Stimulated activated CD8-positive, alpha-beta memory T cell treated with anti-CD3 and anti-CD28 coated beads, Interleukin-15, amount 100 ng/mL, for 48 hours (primary cell): Measurements from ENCODE around the gene GADD45GIP1.
"Not testable (repeated sequence)": the region's sequence is repeated elsewhere in the genome, so short reads cannot be mapped to it uniquely, and the experiment has no call there.

Experiments
- DNase-seq, 2 donors: peaks; one replicate each; pipeline ENCODE4 v3.0.0-alpha.2; 2020; ENCODE audit warnings: low read depth in 2 of 2

GADD45GIP1 gene

DNA sequence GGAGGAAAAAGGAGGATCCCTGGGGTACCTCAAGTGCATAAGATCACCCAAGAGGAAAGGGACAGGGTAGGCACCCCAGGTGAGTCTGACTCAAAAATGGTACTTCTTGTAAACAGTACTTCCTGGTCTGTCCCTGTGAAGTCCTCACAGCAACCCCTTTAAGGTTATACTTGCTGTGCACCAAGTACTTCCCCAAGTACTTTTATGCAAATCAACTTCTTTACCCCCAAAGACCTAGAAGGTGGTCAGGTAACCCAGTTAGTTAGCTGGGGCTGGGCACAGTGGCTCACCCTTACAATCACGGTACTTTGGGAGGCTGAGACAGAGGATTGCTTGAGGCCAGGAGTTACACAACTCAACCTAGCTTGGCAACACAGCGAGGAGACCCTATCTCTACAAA is 16.1 kb downstream of the GADD45GIP1 start:
- no peak for DNase-seq

DNA sequence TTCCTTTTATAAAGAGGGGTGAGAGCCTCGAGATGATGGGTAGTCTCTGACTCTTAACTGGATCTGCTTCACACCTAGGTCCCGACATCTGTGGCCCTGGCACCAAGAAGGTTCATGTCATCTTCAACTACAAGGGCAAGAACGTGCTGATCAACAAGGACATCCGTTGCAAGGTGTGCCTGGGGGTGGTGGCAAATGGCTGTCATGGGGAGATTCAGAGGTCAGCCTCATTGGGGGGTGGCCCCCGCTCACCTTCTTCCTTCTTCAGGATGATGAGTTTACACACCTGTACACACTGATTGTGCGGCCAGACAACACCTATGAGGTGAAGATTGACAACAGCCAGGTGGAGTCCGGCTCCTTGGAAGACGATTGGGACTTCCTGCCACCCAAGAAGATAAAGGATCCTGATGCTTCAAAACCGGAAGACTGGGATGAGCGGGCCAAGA is 17.0 kb downstream of the GADD45GIP1 start:
- no peak for DNase-seq

DNA sequence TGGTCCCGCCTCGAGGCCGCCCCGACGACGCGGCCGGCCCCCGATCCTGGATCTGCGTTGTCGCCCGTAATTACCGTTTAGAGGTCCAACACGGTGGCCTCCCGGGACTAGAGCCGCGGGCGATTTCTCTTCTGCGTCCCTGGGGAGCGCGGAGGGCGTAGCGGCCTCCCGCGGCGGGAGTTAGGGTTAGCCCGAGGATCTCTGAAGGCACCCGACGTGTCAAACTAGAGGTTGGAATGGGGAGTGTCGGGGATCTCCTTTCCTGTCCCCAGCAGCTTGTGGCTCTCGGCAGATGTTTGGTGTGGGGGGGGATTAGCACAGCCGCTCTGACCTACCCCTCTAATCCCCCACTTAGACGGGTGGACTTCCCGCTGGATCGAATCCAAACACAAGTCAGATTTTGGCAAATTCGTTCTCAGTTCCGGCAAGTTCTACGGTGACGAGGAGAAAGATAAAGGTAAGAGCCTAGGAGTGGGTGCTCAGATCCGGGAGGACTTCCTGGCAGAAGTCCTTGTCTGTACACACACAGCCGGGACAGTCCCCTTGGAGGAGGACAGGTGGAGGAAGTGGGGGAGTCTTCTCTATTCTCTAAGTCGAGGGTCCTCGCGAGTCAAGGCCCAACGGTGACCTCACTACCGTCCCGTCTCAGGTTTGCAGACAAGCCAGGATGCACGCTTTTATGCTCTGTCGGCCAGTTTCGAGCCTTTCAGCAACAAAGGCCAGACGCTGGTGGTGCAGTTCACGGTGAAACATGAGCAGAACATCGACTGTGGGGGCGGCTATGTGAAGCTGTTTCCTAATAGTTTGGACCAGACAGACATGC is 18.0 kb downstream of the GADD45GIP1 start:
- no peak for DNase-seq

DNA sequence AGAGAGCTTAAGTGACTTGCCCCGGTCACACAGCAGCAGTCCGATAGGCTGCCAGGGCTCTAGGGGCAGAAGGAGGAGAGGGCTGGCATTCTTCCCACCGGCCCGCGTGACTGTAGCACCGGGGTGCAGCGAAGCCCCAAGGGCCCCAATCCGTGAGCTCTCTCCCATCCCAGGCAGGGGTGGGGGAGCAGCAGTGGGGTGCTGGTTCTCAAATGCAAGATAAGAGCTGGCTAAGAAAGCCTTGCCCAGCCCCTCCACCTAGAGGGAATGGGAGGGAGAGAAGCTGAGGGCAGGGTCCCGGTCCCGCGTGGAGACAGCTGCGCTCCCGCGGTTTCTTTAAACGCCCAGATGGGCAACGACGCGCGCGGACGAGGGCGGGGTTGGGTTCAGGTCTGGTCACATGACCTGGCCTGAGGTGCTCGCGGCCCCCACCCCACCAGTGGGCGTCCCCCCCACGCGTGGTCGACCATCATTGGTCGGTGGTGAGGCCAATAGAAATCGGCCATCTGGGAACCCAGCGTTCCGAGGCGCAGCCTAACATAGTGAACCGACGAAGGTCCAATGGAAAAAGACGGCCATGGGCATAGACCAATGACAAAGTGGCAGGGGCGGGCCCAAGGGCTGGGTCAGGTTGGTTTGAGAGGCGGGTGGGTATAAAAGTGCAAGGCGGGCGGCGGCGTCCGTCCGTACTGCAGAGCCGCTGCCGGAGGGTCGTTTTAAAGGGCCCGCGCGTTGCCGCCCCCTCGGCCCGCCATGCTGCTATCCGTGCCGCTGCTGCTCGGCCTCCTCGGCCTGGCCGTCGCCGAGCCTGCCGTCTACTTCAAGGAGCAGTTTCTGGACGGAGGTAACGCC is 18.9 kb downstream of the GADD45GIP1 start, which contains the start of gene CALR:
Gene CALR (plus strand): TSS at position 683 of the 852 bp plus-strand sequence. CDS start 71 bp downstream, at position 754.
- DNase-seq: peak; percentile 99

DNA sequence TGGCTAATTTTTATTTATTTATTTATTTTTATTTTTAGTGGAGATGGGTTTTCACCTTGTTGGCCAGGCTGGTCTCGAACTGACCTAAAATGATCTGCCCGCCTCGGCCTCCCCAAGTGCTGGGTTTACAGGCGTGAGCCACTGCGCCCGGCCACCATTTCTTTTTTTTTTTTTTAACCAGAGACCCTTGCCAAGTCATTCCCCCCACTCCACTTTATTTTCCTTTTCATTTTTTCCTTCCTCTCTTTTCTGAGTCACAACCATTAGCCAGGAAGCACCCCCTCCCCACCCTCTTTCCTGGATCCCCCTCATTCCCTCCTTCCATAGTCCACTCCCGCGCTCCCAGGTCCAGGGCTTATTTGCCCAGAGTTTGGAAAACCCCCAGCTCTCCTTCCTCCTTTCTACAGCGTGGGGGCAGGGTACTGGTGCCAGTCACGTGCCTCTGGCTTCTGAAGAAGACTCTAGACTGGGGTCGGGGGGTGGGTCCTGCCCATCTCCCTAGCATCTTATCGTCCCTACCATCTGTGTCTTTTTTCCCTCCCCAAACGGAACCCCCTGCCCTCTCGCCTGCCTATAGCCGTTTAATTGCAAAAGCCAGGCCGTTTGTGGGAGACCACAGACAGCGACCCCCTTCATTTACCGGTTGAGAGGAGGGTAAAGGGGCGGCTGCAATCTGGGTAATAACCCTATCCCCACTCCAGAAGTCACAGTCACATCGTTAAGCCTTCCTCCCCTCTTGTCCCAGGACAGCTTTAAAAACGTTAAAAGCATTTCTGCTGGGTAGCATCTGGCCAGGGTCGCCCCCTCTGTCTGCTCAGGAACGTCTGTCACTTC is 19.7 kb downstream of the GADD45GIP1 start:
- DNase-seq: no peak

DNA sequence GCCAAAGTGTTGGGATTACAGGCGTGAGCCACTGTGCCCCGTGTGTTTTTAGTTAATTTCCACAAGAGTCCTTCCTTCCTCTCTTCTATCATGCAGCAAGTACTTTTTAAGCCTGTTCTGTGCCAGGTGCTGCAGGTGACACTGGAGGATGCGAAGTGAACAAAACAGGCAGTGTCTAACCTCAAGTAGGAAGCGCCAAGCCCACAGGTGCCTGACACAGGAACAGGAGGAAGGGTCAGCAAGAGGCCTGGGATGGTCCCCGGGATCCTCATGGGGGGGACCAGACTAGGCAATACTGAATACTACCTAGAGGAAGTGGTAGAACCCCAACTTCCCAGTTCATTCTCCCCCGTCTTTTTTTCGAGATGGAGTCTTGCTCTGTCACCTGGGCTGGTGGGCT is 20.4 kb downstream of the GADD45GIP1 start:
- DNase-seq: no peak

DNA sequence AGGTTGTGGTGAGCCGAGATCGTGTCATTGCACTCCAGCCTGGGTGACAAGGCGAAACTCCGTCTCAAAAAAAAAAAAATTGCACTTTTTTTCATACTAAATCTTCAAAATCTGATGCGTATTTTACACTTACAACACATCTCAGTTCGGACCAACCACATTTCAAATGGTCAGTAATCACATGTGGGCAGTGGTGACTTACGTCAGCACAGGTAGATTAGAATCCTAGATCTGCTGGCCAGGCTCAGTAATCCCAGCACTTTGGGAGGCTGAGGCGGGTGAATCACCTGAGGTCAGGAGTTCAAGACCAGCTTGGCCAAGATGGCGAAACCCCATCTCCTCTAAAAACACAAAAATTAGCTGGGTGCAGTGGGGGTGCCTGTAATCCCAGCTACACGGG is 22.0 kb downstream of the GADD45GIP1 start:
- no peak for DNase-seq

DNA sequence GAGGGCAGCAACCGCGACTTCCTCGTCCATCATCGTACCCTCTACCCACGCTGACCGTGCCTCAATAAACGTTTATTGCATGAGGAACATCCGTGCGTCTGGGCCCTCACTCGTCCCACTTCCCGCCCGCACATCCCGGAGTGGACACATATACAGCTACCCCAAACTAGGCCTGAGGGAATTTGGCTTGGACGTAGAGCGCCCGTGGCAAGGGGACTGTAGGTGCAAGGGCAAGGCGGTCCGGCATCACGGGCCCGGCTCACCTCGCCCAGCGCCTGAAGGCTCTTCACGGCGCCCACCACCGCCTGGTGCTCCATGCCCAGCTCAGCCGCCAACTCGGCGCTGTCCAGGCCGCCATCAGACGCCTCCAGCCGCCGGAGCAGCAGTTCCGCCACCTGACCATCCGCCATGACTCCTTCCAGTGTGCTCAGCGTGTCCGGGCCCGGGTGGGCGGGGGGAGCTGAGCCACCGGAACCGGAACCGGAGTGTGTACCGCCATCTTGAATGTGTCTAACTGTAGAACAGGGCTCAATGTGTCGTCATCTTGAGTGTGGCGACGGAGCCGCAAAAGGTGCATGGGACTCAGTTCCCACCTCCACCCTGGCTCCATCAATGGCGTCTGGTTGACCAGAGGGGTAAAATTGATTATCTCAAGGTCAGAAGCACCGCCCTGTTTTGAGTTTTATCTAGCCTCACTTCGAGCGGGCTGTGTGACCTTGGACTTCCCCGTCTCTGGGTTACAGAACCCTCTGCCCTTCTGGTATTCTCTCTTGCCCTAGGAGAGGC is 23.5 kb downstream of the GADD45GIP1 start, which contains the start of gene FARSA:
Gene FARSA (minus strand): TSS at position 425 of the 786 bp plus-strand sequence. CDS start 15 bp downstream, at position 410.
- peak; percentile 84 to 87 for DNase-seq

DNA sequence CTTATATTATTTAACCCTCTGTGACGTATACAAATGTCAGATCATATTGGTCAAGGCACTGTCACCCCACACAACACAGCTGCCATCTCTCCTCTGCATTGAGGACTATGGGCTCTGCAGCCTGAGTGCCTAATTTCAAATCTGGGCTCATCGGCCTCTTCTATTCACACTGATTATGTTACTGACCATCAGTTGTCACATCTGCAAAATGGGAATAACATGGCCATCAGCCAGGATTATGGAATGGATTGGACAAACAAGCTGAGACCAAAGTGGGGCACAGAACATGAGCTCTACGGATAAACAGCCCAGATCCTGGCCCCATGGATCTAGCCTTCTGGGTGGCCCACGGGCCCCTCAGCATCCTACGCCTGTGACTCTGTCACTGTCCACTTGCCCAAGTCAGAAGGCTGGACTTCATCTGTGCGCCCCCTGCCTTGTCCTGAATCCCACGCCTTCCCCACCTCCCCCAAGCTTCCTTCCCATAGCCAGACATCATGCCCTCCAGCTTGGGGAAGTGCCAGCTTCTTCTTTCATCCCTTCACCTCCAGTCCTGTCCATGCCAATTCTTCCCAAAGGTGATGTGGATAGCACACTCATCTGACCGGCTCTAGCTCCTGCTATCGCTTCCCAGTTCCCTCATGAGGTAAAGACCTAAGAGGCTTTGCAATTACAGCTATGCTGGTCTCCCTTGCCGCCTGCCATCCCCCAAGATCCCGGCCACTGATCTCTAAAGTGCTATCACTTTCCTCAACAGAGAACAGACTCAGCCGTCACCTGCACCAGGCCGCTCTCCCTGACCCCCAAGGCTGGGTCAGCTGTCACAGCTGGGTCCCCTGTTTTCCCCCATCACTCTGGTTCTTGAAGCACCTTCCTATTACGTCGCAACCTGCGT is 24.4 kb downstream of the GADD45GIP1 start:
- DNase-seq: no peak

DNA sequence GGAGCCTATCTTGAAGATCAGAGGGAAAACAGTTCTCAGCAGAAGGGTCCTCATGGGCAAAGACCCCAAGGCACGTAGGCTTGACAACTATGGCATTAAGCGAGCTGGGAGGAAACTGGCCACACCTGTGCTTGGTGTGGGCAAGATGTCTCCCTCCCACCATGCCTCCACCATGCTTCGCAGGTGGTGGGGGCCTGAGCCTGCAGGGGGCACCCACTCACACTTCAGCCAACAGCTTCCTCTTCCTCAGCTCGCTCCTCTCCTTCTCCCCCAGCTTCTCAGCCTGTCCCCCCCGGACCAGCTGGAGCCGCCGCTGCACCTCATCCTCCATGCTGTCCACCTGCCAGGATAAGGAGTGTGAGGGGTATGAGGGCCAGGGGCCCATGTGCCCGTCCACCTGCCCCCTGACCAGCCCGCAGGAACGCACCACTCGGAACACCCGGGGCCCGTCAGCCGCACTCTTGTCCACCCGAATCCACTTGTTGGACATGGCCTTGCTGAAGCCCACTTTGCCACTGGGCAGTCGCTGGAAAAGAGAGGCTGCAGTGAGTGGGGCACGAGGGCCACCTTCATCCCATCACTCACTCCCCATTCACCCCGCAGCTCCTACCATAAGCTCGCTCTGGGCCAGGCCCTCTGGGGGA is 26.9 kb downstream of the GADD45GIP1 start:
- no peak for DNase-seq

DNA sequence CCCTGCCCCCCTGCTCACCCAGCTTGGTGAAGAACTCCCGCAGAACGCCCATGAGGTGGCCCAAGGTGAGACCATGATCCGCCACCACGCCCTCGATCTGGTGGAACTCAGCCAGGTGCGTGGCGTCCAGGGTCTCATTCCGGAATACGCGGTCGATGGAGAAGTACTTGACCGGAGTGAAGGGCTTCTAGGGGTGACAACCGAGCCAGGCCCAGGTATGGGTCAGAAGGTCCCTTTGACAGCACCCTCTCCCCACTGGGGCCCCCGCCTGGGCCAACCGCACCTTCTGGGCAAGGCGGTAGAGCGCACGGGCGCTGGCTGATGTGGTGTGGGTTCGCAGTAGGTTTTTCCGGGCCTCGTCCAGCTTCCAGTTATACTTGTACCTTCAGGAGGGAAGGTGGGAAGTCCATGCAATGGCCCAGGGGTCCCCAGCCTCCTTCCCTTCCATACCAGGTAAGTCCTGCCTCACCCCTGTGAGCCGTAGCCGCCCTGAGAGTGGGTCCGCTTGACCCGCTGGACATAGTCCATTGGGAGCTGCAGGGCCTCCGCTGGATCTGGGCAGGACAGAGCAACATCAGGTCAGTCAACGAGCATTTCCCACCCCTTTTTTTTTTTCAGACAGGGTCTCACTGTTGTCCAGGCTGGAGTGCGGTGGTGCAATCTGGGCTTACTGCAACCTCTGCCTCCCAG is 32.3 kb downstream of the GADD45GIP1 start:
- no peak for DNase-seq

DNA sequence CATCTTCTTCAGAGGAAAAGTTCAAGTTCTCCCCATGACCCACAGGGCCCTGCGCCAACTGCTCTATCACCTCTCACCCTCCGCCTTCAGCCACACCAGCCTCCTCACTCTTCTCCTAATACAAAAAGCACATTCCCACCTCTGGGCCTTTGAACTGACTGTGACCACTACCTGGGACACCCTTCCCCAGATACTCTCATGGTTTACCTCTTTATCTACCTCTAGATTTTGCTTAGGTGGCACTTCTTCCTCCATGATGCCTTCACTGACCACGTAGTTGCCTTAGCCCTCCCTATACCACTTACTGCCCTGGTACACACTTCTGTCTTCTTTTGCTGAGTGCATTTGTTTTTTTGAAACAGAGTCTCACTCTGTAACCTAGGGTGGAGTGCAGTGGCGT is 34.1 kb downstream of the GADD45GIP1 start:
- no peak for DNase-seq

DNA sequence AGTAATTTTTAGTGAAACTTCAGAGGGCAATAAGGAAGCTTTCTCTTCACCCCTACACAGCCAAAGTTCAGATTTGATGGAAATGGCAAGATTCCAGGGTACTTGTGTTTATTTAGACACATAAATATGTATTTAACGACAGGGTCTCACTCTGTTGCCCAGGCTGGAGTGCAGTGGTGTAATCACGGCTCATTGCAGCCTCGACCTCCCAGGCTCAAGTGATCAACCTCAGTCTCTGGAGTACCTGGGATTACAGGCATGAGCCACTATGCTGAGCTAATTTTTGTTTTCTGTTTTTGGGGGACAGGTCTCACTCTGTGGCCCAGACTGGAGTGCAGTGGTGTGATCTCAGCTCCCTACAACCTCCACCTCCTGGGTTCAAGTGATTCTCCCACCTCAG is 36.0 kb downstream of the GADD45GIP1 start:
- no peak for DNase-seq

DNA sequence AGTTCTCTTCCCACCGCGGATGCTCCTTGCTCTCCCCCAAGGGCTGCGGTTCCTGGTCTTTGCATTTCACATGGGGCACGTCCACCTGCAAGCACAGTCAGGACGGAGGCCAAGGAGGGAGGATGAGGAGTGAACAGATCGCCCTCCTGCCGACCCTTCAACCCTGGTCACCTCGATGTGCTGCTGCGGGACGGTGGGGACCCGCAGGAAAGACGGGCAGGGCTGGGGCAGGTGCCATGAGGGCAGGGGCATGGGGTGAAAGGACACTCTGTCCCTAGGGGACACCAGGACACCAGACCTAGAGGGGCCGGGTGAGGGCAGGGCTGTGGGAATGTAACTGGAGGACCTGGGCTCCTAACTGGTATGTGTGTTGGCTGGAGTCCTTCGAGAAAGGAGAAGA is 38.8 kb downstream of the GADD45GIP1 start:
- no peak for DNase-seq

DNA sequence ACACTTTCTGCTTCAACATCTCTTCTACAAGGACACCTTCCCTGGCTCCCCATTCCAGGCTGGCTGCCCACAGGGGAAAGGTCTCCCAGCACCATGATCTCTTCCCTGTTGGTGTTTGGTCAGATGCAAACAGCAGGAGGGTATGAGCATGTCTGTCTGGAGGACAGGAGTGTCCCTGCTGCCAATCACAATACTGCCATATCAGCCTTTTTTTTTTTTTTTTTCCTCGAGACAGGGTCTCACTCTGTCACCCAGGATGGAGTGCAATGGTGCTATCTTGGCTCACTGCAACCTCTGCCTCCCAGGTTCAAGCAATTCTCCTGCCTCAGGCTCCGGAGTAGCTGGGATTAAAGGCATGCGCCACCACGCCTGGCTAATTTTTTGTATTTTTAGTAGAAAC is 41.2 kb downstream of the GADD45GIP1 start:
- DNase-seq: not testable (repeated sequence)

DNA sequence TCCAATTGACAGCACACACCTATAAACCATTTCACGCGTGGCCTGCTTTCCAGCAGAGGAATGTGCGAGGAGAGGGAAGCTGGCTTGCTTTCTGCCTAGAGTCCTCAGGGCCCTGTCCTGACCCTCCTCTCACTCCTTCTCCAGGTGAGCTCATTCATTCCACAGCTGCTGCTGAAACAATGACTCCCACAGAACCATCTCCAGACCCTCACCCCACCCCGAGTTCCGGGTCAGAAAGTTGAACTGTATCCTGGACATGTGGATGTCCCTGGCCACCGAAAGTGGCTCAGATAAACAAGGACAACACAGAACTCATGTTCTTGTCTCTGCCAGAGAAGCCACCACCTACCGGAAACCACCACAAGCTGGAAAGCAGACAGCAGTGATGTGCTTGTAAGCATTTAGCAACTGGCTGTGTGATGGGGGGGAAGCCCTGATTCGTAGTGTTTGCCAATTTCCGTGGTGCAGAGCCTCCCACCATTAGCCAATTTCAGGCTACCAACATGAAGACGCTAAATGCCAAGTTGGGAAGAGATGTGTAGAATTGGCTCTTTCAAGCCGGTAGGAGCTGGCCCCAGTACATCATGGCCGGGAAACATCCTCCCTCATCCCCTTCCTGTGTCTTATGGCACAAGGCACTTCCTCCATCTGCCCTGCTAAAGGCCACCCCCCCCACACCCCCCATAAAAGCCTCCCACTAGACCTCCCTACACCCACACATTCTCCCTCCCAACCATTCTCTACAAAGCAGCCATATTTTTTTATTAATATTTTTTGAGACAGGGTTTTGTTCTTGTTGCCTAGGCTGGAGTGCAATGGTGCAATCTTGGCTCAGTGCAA is 43.0 kb downstream of the GADD45GIP1 start:
- peak in 1 of 2 donors; percentile 27 for DNase-seq

DNA sequence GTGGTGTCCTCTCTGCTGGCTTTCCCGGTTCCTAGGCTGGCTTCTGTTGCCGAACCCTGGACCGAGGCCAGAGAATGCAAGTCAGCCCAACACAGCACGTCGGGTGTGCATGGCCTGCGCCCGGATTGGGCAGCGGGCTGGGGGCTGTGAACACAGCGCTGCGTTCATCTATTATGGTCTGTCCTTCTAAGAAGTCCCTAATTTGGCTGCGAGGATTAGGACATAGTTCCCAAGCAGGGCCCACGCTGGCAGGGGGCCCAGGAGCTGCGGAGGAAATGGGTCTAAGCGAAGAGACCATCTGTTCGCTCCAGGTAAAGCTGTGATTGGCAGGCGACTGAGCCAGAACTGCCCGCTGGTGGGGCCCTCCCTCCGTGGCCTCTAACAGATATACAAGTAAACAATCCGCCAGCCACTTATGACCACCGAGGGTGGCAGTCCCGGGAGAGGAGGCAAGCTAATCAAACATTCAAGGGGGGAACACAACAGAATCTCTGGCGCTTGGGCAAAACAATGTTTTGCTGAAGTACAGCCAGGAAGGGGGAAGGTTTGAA is 43.9 kb downstream of the GADD45GIP1 start:
- no peak for DNase-seq
